NT2/D1 (cell line): Measurements from ENCODE around the gene CCND2.
"Not testable (repeated sequence)": the region's sequence is repeated elsewhere in the genome, so short reads cannot be mapped to it uniquely, and the experiment has no call there.

Experiments used
- DNase-seq: peaks from one replicate; pipeline ENCODE4 v3.0.0-alpha.2; 2011; ENCODE audit warnings: low read depth, low spot score
- H3K27me3 ChIP-seq: 2 replicates; pipeline ENCODE4 v1.6.0; 2011; ENCODE audit warnings: mild to moderate bottlenecking; ENCODE audit not compliant: insufficient read length, insufficient read depth
- H3K36me3 ChIP-seq: 2 replicates; pipeline ENCODE4 v1.6.1; 2011; ENCODE audit warnings: mild to moderate bottlenecking, low read length, mixed read lengths; ENCODE audit not compliant: insufficient read depth, insufficient read length
- H3K4me1 ChIP-seq: 2 replicates; pipeline ENCODE4 v1.5.1; 2011; ENCODE audit not compliant: insufficient read depth, insufficient read length
- H3K4me3 ChIP-seq: 2 replicates; pipeline ENCODE4 v1.5.1; 2011; ENCODE audit warnings: low read depth; ENCODE audit not compliant: insufficient read length
- H3K9ac ChIP-seq: 2 replicates; pipeline ENCODE4 v1.6.0; 2011; ENCODE audit warnings: low read depth; ENCODE audit not compliant: insufficient read length
- H3K9me3 ChIP-seq: 2 replicates; pipeline ENCODE4 v1.5.1; 2011; ENCODE audit warnings: mild to moderate bottlenecking, low read length; ENCODE audit not compliant: insufficient read depth
- SUZ12 ChIP-seq: IDR thresholded peaks from 2 replicates; pipeline ENCODE4 v1.6.1; 2011; ENCODE audit not compliant: insufficient read length, insufficient read depth; ENCODE audit errors: extremely low read depth
- YY1 ChIP-seq: IDR thresholded peaks from 2 replicates; pipeline ENCODE4 v1.6.1; 2011; ENCODE audit not compliant: insufficient read length, insufficient read depth
- ZNF274 ChIP-seq: IDR thresholded peaks from 2 replicates; pipeline ENCODE4 v1.6.1; 2011; ENCODE audit warnings: mild to moderate bottlenecking, low read depth, low read length

CCND2 gene

DNA sequence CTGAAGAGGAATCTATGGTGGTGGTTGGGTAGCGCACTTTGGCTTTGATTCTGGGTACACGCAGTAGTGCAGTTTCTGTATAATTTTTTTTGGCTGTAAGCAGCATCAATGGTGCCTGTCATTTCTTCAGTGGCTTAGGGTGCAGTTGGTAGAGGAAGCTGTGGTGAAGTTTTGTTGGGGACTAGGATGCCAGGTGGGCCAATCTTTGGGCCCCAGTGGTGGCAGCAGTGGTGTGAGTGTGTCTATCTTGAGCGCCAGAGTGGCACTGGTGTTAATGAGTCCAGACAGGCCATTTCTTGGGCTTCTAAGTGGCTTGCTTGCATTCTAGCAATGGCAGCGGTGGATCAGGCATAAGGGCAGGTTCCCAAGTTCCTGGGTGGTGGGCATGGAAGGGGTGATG lies 33.8 kb upstream of the CCND2 start:
- TF ChIP-seq YY1 (no peak), ZNF274 (no peak)
- H3K4me3 ChIP-seq = no peak overlapping the region

DNA sequence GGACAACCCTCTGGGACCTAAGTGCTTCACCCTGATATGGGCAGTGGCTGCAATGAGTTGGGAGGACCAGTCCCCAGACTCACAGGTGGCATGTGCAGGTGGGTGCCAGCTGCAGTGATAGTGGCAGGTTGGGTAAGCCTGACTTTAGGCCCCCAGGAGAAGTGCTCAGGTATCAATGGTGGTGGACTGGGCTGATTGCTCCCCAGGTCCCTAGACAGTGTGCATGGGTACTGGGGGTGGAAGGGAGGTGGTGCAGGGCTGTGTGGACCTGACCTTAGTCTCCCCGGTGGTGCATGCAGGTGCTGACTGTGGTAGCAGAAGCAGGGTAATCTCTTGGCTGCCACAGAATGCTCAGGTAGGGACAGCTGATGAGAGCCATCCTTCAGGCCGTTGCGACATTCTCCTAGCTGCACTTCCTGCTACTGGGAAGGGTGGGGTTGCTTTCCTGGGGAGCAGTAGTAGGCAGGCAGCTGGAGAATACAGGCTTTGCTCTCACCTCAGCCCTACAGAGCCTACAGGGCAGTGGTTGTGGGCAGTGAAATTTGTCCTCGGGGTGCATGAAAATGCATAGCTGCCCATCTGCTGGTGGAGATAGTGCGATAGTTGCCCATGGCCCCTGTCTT lies 33.3 kb upstream of the CCND2 start:
- no peak overlapping the region for H3K4me3 ChIP-seq
- DNase-seq = no peak
- TF ChIP-seq ZNF274 (no peak), SUZ12 (no peak), YY1 (no peak)
- no peak overlapping the region for H3K9ac ChIP-seq
- no peaks in the 10 kb centered on the region for H3K27me3 ChIP-seq
- H3K4me1 ChIP-seq = peaks cover 18% of the 10 kb centered on the region
- H3K36me3 ChIP-seq = no peaks in the 10 kb centered on the region
- H3K9me3 ChIP-seq = peaks cover 24% of the 10 kb centered on the region

More for the DNA sequence above, 33.8 kb upstream of the CCND2 start:
- Histone ChIP-seq H3K9me3 (peaks cover 24% of the 10 kb centered on the region), H3K36me3 (no peaks in the 10 kb centered on the region), H3K4me1 (peaks cover 18% of the 10 kb centered on the region), H3K27me3 (no peaks in the 10 kb centered on the region), H3K9ac (no peak overlapping the region)
- DNase-seq = no peak

DNA sequence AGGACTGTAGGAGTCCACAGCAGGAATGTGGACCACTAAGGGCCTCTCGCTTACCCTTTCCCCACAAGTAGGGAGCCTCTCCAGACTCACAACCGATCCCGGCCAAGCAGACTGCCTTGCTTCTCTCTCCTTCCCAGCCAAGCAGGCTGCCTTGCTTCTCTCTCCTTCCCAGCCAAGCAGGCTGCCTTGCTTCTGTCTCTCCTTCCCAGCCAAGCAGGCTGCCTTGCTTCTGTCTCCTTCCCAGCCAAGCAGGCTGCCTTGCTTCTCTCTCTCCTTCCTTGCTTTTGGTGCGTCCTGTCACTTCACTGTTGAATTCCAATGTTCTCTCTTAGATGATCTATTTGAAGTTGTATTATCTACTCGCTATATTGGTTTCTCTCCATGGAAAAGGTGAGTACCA lies 32.6 kb upstream of the CCND2 start:
- Histone ChIP-seq H3K4me3 (no peak overlapping the region), H3K4me1 (peaks cover 18% of the 10 kb centered on the region), H3K36me3 (no peaks in the 10 kb centered on the region), H3K9me3 (peaks cover 24% of the 10 kb centered on the region), H3K27me3 (no peaks in the 10 kb centered on the region), H3K9ac (no peak overlapping the region)
- no peak for DNase-seq
- no peak for TF ChIP-seq ZNF274

DNA sequence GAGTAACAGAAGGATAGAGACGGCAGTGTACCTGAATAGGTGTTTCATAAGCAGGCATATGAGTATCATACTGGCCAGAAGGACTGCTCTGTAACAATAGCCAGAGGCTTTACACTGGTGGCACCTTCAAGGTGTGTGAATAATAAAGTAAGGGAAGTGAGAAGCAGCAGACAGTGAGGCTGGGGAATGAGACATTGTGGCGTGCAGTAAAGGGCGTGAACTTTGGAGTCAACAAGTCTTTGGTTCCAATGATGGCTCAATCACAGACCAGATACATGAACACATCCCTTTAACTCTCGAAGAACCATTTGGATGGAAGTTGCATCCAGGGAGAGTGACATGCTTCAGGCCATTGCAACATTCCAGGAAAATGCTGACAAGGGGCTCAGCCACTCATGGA lies 32.0 kb upstream of the CCND2 start:
- no peaks in the 10 kb centered on the region for H3K27me3 ChIP-seq
- TF ChIP-seq ZNF274 (no peak), YY1 (no peak), SUZ12 (no peak)
- no peaks in the 10 kb centered on the region for H3K36me3 ChIP-seq
- no peak overlapping the region for H3K9ac ChIP-seq
- no peak for DNase-seq
- H3K9me3 ChIP-seq = peaks cover 24% of the 10 kb centered on the region
- H3K4me1 ChIP-seq = peaks cover 18% of the 10 kb centered on the region
- no peak overlapping the region for H3K4me3 ChIP-seq

DNA sequence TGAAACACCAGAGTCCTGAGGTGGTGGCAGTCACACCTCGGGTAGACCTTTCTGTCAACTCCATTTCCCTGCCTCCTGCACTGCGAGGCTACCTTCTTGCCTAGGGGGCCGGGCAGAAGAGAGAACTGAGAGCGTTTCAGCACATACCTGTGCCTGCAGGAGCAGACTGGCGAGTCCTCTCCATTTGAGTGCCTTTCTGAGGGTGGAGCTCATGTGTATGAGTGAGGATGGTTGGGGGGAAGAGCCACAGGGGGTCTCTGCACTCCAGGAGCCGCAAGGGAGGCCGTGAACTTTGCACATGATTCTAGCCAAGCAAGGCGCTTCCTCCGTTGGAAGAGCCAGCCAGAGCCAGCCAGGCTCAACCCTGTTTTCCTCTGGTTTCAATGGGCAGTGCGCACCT lies 31.0 kb upstream of the CCND2 start:
- no peak for DNase-seq
- no peaks in the 10 kb centered on the region for H3K27me3 ChIP-seq
- no peak for TF ChIP-seq YY1
- TF ChIP-seq SUZ12 = no peak
- no peak for TF ChIP-seq ZNF274

DNA sequence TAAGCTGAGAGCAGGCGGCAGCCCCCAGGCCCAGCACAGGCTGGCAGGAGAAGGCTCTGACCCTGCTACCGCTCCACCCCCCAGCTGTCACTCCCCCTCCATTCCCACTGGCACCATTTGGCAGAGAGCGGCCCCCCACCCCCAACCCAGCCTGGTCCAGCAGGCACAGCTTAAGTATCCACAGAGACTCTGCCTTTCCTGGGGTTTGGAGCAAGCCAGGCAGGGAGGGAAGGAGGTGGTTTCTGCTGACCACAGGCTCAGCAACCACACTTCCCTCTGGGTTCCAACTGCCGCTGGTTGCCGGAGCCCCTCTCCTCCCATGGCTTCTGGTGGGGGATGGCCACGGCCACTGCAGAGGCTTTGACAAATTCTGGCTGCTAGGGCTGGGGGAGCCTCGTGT lies 30.5 kb upstream of the CCND2 start:
- peaks cover 18% of the 10 kb centered on the region for H3K4me1 ChIP-seq
- TF ChIP-seq SUZ12 (no peak), YY1 (no peak), ZNF274 (no peak)
- no peak for DNase-seq
- no peak overlapping the region for H3K4me3 ChIP-seq
- no peak overlapping the region for H3K9ac ChIP-seq
- peaks cover 14% of the 10 kb centered on the region for H3K9me3 ChIP-seq
- H3K27me3 ChIP-seq = no peaks in the 10 kb centered on the region
- no peaks in the 10 kb centered on the region for H3K36me3 ChIP-seq

More for the DNA sequence above, 31.0 kb upstream of the CCND2 start:
- Histone ChIP-seq H3K36me3 (no peaks in the 10 kb centered on the region), H3K4me1 (peaks cover 18% of the 10 kb centered on the region), H3K9ac (no peak overlapping the region), H3K4me3 (no peak overlapping the region), H3K9me3 (peaks cover 19% of the 10 kb centered on the region)

DNA sequence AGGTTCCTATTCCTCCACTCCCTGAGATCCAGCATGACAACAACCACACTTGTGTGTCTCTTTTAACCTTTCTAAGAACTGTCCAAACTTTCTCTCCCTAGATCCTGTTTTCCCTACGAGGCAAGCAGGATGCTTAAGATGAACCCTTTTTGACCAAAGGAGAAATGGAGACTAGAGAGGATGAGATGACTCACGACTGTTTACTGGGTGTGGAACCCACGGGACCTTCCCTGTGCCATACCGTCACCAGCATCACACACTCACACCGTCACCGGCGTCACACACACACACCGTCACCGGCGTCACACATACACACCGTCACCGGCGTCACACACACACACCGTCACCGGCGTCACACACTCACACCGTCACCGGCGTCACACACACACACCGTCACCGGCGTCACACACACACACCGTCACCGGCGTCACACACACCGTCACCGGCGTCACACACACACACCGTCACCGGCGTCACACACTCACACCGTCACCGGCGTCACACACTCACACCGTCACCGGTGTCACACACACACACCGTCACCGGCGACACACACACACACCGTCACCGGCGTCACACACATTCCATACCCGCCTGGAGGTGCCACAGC lies 30.0 kb upstream of the CCND2 start:
- not testable (repeated sequence) for H3K36me3 ChIP-seq, H3K27me3 ChIP-seq, H3K9ac ChIP-seq, H3K4me3 ChIP-seq, DNase-seq, H3K9me3 ChIP-seq
- H3K4me1 ChIP-seq = peaks cover 18% of the 10 kb centered on the region
